GM12875 (cell line): ENCODE data around the gene TRIM42.

Experiments
- H3K4me3 ChIP-seq: one replicate; pipeline ENCODE4 v1.5.1; 2011; ENCODE audit warnings: low read depth, low read length, control low read depth
- TF ChIP-seq, protein P1 (sequence below): IDR thresholded peaks from 2 replicates; pipeline ENCODE4 v1.5.1; 2011; ENCODE audit warnings: low read depth, mild to moderate bottlenecking, control low read depth, inconsistent platforms, low read length, moderate library complexity, borderline replicate concordance; ENCODE audit not compliant: insufficient read depth

Gene TRIM42

DNA sequence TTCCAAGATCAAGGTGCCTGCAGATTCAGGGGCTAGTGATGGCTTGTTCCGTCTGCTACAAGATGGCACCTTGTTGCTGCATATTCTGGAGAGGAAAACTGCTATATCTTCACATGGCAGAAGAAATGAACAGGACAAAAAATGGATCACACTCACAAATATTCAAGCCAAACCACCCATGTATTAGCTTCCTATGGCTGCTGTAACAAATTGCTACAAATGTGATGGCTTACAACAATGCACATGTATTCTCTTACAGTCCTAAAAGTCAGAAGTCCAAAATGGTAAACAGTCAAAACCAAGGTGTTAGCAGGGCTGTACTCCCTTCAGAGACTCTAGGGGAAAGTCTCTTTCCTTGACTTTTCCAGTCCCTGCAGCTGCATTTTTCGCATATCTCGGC, 55.8 kb downstream of the TRIM42 start:
- no peak overlapping the region for H3K4me3 ChIP-seq
- TF ChIP-seq, protein P1, sequence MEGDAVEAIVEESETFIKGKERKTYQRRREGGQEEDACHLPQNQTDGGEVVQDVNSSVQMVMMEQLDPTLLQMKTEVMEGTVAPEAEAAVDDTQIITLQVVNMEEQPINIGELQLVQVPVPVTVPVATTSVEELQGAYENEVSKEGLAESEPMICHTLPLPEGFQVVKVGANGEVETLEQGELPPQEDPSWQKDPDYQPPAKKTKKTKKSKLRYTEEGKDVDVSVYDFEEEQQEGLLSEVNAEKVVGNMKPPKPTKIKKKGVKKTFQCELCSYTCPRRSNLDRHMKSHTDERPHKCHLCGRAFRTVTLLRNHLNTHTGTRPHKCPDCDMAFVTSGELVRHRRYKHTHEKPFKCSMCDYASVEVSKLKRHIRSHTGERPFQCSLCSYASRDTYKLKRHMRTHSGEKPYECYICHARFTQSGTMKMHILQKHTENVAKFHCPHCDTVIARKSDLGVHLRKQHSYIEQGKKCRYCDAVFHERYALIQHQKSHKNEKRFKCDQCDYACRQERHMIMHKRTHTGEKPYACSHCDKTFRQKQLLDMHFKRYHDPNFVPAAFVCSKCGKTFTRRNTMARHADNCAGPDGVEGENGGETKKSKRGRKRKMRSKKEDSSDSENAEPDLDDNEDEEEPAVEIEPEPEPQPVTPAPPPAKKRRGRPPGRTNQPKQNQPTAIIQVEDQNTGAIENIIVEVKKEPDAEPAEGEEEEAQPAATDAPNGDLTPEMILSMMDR, result no peak

DNA sequence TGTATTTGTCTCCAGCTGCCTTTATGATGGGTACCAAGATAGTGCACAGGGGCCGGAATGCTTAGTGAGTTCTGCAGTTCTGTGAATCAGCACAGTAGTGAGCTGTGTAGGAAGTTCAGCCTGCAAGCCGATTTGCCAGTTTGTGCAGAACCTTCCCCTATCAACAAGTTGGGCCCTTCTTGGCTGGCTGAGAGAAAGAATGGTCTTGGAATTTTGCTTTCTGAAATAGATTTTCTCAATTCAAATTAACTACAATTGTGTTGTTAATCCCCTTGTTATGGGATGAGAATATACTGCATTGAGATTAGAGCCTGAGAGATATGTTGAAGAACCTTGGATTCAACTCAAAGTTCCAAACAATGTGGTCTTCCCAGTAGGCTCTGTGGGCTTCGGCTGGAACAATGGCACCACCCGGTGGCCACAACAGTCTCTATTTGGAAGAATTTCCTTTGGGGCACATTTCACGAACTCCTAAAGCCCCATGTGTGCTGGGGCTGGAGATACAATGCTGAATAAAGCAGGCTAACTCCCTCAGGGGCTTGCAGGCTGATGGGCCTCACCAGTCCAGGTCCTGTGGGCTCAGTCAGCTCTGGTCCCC, 59.1 kb downstream of the TRIM42 start:
- TF ChIP-seq, protein P1, result peak; percentile 30; the same call in 1 of the 2 replicates
- no peak overlapping the region for H3K4me3 ChIP-seq

DNA sequence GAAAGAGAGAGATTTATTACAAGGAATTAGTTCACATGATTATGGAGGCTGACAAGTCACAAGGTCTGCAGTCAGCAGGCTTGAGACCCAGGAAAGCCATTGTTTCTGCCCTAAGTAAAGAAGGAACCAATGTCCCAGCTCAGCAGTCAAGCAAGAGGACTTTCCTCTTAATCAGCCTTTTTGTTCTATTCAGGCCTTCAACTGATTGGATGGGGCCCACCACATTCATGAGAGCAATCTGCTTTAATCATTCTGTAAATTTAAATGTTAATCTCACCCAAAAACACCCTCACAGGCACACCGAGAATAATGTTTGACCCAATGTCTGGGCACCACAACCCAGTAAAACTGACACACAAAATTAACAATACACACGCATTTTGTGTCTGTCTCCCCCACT, 64.3 kb downstream of the TRIM42 start:
- TF ChIP-seq, protein P1, result no peak

DNA sequence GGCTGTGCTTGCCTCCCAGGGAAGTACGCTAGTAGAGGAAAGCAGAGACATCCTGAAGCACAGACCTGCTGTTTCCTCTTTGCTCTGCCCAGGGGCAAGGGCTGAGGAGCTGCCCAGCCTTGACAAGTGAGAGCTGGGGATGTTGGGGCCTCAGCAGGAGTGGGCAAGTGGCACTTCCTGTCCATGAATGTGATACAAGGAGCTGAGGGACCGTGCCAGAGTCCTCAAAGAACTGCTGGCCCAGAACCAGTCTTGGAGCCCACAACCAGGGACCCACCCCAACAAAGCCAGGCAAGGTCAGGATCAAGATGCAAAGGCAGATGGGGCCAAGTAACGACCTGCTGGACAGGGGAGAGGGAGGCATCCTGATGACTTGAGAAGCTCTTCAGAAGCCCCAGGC, 70.3 kb downstream of the TRIM42 start:
- no peak overlapping the region for H3K4me3 ChIP-seq
- TF ChIP-seq, protein P1, result no peak

More for the DNA sequence above, 64.3 kb downstream of the TRIM42 start:
- no peak overlapping the region for H3K4me3 ChIP-seq

DNA sequence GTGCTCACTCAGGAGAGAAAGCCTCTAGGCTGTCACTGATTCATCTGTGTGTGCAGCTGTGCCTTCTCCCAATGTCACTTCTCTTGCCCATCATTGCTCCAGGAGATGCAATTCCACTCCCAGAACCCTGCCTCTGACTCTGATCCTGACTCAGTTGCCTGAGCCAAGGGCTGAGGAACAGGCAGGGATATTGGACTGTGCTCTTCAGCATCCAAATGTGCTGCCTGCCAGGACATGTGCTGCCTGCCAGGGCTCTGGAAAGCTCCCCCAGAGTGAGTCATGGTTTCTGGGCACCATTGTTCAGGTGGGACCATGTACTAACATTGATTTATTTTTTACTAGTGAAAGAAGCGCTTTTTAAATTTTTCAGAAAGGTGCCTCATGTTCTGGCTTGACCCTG, 71.0 kb downstream of the TRIM42 start:
- no peak overlapping the region for H3K4me3 ChIP-seq
- TF ChIP-seq, protein P1, result no peak
